GM19324 (cell line): ENCODE measurements around the gene PCDHB6.
"Not testable (repeated sequence)": the region's sequence is repeated elsewhere in the genome, so short reads cannot be mapped to it uniquely, and the experiment has no call there.

Experiments used
- ATAC-seq: cut with Tn5 transposase; IDR thresholded peaks from one replicate; pipeline ENCODE4 v1.9.1; 2021; ENCODE audit warnings: mild to moderate bottlenecking, moderate library complexity; ENCODE audit not compliant: unreplicated experiment, low FRiP score

PCDHB6 gene

GRCh38 chr5:141149812-141150211, at the start of gene PCDHB6:
PCDHB6 (plus strand) TSS chr5:141150057; CDS start chr5:141150258, 201 bp downstream.
- no peak for ATAC-seq

GRCh38 chr5:141100243-141100805, 49.5 kb upstream of the PCDHB6 start, which contains the start of gene PCDHB3:
PCDHB3 (plus strand) TSS chr5:141100473; CDS start chr5:141100650, 177 bp downstream.
- no peak for ATAC-seq

- ATAC-seq: no peak
These were observed 48.8 kb upstream of the PCDHB6 start for GRCh38 chr5:141101059-141101458.

GRCh38 chr5:141102070-141102469, 47.8 kb upstream of the PCDHB6 start:
- ATAC-seq: not testable (repeated sequence)

- not testable (repeated sequence) for ATAC-seq
These were observed 47.4 kb upstream of the PCDHB6 start for GRCh38 chr5:141102471-141102870.

GRCh38 chr5:141105350-141105749, 44.5 kb upstream of the PCDHB6 start:
- no peak for ATAC-seq

GRCh38 chr5:141119250-141119649, 30.6 kb upstream of the PCDHB6 start:
- no peak for ATAC-seq

- no peak for ATAC-seq
These were observed 28.3 kb upstream of the PCDHB6 start, which contains the start of gene PCDHB4 for GRCh38 chr5:141121563-141121962. PCDHB4 (plus strand) TSS chr5:141121818; CDS start chr5:141121999, 181 bp downstream.

GRCh38 chr5:141121985-141122384, 27.9 kb upstream of the PCDHB6 start:
- no peak for ATAC-seq

- not testable (repeated sequence) for ATAC-seq
These were observed 26.3 kb upstream of the PCDHB6 start for GRCh38 chr5:141123396-141124135.

GRCh38 chr5:141127305-141127704, 22.6 kb upstream of the PCDHB6 start:
- ATAC-seq: no peak

GRCh38 chr5:141135030-141135717, 14.7 kb upstream of the PCDHB6 start, which contains the start of gene PCDHB5:
PCDHB5 (plus strand) TSS chr5:141135206; CDS start chr5:141135435, 229 bp downstream.
- no peak for ATAC-seq

GRCh38 chr5:141135718-141136266, 14.1 kb upstream of the PCDHB6 start:
- no peak for ATAC-seq

GRCh38 chr5:141137346-141137745, 12.5 kb upstream of the PCDHB6 start:
- not testable (repeated sequence) for ATAC-seq

- ATAC-seq: no peak
These were observed 551 bp downstream of the PCDHB6 start for GRCh38 chr5:141150224-141150992.

- ATAC-seq: no peak
These were observed 1.1 kb downstream of the PCDHB6 start for GRCh38 chr5:141150993-141151325.

- ATAC-seq: not testable (repeated sequence)
These were observed 1.8 kb downstream of the PCDHB6 start for GRCh38 chr5:141151632-141152031.

- ATAC-seq: not testable (repeated sequence)
These were observed 2.2 kb downstream of the PCDHB6 start for GRCh38 chr5:141152096-141152495.

GRCh38 chr5:141155540-141156374, 5.9 kb downstream of the PCDHB6 start:
- no peak for ATAC-seq
